Stimulated activated naive CD8-positive, alpha-beta T cell treated with anti-CD3 and anti-CD28 coated beads, Interleukin-15, amount 100 ng/mL, for 72 hours (primary cell): ENCODE results near the gene NHLRC3.
"Not testable (repeated sequence)": the region's sequence is repeated elsewhere in the genome, so short reads cannot be mapped to it uniquely, and the experiment has no call there.

Source experiments
- ATAC-seq: fragments of 150-1000 bp; cut with Tn5 transposase; 2 replicates; pipeline ENCODE4 v1.10.0; 2021; ENCODE audit warnings: mild to moderate bottlenecking, moderate library complexity
- DNase-seq, 2 donors: peaks; one replicate each; pipeline ENCODE4 v3.0.0; 2021 to 2022
- H3K27ac Mint-ChIP-seq, 2 donors: one replicate each; pipeline ENCODE4 v1.8.0; 2022; ENCODE audit warnings: mild to moderate bottlenecking in 2 of 2, mixed read lengths in 2 of 2, moderate library complexity in 2 of 2
- H3K27me3 Mint-ChIP-seq: one replicate; pipeline ENCODE4 v1.8.0; 2022; ENCODE audit warnings: mixed read lengths
- H3K4me1 Mint-ChIP-seq: one replicate; pipeline ENCODE4 v1.8.0; 2022; ENCODE audit warnings: mild to moderate bottlenecking, mixed read lengths
- H3K4me3 Mint-ChIP-seq, 2 donors: one replicate each; pipeline ENCODE4 v1.8.0; 2022; ENCODE audit warnings: mild to moderate bottlenecking in 2 of 2, mixed read lengths in 2 of 2, moderate library complexity in 1 of 2
- H3K9me3 Mint-ChIP-seq, 2 donors: one replicate each; pipeline ENCODE4 v1.8.0; 2022; ENCODE audit warnings: mixed read lengths in 2 of 2

Gene NHLRC3

DNA sequence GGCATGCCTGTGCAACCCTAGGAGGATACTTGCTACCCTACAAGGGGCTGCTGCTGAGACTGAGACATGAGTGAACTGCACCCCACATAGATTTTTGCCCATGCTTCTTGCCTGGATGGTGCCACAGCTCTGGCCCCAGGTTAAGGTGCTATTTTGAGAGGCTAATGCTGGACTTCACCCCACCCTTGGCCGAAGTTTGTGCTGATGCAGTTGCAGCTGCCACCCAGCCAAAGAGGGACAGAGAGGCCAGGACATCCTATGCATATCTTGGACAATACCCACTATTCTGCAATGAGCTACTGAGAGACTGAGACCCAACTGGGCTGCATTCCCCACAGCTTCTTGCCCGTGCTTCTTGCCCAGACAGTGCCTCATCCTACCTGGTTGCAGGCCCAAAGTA, 34.6 kb downstream of the NHLRC3 start:
- no peak overlapping the region for H3K27ac Mint-ChIP-seq
- no peak overlapping the region for H3K4me3 Mint-ChIP-seq
- ATAC-seq (no peak), DNase-seq (no peak)
- H3K4me1 Mint-ChIP-seq: no peaks in the 10 kb centered on the region
- H3K27me3 Mint-ChIP-seq: peaks cover 49% of the 10 kb centered on the region
- peaks cover 0 to 16% of the 10 kb centered on the region in 2 donors for H3K9me3 Mint-ChIP-seq

DNA sequence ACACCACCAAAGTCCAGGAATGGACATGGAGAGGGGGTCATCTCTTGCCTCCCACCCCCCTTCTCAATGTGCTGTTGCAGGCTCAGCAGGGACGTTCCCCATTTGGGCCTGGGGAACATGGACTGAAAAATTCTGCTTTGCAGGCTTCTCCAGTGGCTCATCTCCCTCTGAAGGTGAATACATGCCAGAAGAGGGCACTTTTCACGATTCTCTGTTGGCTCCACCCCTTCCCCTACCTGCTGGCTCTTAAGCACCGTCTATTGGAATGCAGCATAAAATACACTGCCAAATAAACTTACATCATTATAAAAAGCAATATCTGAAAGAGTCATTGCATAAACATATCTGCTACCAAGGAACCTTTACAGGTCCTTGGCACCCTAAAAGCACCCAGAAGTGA, 35.7 kb downstream of the NHLRC3 start:
- H3K4me1 Mint-ChIP-seq: no peaks in the 10 kb centered on the region
- ATAC-seq (no peak), DNase-seq (no peak)
- peaks cover 60% of the 10 kb centered on the region for H3K27me3 Mint-ChIP-seq
- no peak overlapping the region for H3K27ac Mint-ChIP-seq
- peaks cover 0 to 16% of the 10 kb centered on the region in 2 donors for H3K9me3 Mint-ChIP-seq
- H3K4me3 Mint-ChIP-seq: no peak overlapping the region

DNA sequence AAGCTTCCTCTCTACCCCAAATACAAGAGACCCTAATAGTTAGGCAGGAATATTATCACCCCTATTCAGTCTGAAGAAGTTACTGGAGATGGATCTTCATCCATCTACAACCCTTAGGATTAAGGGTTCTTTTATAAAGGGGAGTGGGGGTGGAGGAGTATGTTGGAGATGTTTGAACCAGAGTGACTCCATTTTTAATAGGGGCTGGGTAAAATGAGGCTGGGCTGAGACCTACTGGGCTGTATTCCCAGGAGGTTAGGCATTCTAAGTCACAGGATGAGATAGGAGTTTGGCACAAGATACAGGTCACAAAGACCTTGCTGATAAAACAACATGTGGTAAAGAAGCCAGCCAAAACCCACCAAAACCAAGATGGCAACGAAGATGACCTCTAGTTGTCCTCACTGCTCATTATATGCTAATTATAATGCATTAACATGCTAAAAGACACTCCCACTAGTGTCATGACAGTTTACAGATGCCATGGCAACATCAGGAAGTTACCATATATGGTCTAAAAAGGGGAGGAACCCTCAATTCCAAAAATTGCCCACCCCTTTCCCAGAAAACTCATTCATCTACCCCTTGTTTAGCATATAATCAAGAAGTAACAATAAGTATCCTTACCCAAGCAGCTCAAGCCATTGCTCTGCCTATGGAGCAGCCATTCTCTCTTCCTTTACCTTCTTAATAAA, 48.1 kb downstream of the NHLRC3 start:
- not testable (repeated sequence) for H3K27ac Mint-ChIP-seq, H3K4me3 Mint-ChIP-seq, DNase-seq, H3K4me1 Mint-ChIP-seq, H3K9me3 Mint-ChIP-seq, ATAC-seq
- peaks cover 34% of the 10 kb centered on the region for H3K27me3 Mint-ChIP-seq

DNA sequence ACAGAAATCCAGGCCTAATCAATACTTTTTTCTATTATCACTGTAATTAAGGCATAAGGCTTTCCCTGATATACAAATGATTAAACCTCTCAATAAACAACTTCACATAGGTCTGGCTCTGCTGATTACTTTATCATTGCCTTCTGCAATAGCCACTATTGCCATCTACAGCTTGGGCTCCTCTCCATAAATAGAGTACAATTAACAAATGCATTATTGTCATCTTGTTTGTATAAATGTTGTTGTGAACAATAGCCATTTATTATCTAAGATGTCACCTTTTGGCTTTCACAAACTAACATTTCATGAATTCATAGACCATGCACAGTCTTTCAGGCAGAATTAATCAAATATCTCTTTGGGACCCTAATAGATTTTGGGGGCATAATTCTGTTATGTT, 53.3 kb downstream of the NHLRC3 start:
- ATAC-seq: no peak
- no peak for DNase-seq
- peaks cover 9% of the 10 kb centered on the region for H3K27me3 Mint-ChIP-seq
- H3K4me1 Mint-ChIP-seq: peaks cover 32% of the 10 kb centered on the region
- H3K4me3 Mint-ChIP-seq: no peak overlapping the region
- no peak overlapping the region for H3K27ac Mint-ChIP-seq
- peaks cover 6% of the 10 kb centered on the region in 2 donors for H3K9me3 Mint-ChIP-seq

DNA sequence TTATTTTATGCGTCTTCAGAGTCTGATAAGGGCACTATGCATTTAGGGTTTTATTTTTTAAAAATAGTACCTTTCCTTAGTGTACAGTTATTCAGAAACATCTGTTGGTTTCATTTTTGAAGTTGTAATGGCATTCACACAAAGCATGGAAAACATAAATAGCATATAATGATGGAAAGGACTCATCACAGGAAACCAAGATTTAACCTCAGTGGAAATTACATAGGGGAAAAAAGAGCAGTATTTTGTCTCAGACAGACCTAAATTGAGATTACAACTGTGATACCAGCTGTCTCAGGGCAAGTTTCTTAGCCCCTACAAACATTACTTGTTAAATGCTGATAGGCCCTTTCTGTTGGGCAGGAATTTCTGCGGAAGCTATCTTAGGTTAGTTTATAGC, 57.2 kb downstream of the NHLRC3 start:
- Mint-ChIP-seq H3K27me3 (peaks cover 13% of the 10 kb centered on the region), H3K9me3 (peaks cover 5 to 6% of the 10 kb centered on the region in 2 donors), H3K27ac (peak overlapping the region; percentile 82 to 90), H3K4me1 (peaks cover 45% of the 10 kb centered on the region), H3K4me3 (peak overlapping the region; percentile 37 to 49)
- DNase-seq (no peak), ATAC-seq (peak; percentile 95)

DNA sequence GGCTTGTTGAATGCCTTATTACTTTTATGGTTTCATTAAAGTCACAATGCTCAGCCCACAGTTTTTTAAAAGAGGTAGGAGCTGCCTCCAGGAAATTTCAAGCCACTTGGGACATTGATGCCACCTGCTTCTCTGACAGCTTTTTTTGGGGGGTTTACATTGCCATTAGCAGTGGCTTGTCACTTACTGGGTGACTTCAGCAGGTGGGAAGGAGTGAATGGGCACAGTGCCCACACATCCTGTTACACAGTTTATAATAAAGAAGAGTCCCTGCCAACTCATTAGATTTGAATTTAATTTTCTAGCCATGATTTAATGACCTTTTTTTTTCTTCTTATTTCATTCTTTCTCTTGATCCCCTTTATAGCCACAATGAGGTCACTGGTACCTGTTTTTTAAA, 61.0 kb downstream of the NHLRC3 start:
- Mint-ChIP-seq H3K9me3 (no peaks in the 10 kb centered on the region), H3K4me1 (peaks cover 34% of the 10 kb centered on the region), H3K27me3 (peaks cover 20% of the 10 kb centered on the region), H3K27ac (no peak overlapping the region), H3K4me3 (no peak overlapping the region)
- no peak for ATAC-seq
- no peak for DNase-seq
